Sigmoid colon (tissue), 7 donors: Measurements from ENCODE around the gene MTURN. TPM values are rescaled to one million over a fixed set of nuclear protein-coding genes. Genes with fewer than 3 reads are reported as not detected.

ENCODE experiments used
- DNase-seq: peaks from one replicate; pipeline ENCODE4 v3.0.0-alpha.2; 2019
- H3K27ac ChIP-seq, 4 donors: fragments of 200-600 bp; sonication (generic); one replicate each; pipeline ENCODE4 v1.5.1; 2016 to 2019; ENCODE audit warnings: mild to moderate bottlenecking in 1 of 4
- H3K27me3 ChIP-seq, 3 donors: fragments of 200-600 bp; sonication (generic); one replicate each; pipeline ENCODE4 v1.5.1; 2019; ENCODE audit warnings: mild to moderate bottlenecking in 1 of 3
- H3K36me3 ChIP-seq, 4 donors: fragments of 200-600 bp; sonication (generic); one replicate each; pipeline ENCODE4 v1.5.1; 2016 to 2019
- H3K4me1 ChIP-seq, 4 donors: fragments of 200-600 bp; sonication (generic); one replicate each; pipeline ENCODE4 v1.5.1; 2017 to 2019
- H3K4me3 ChIP-seq, 4 donors: fragments of 200-600 bp; sonication (generic); one replicate each; pipeline ENCODE4 v1.5.1; 2017 to 2019; ENCODE audit warnings: mild to moderate bottlenecking in 2 of 4, moderate library complexity in 1 of 4
- H3K9me3 ChIP-seq, 4 donors: fragments of 200-600 bp in 3 of 4; sonication (generic) in 3 of 4; one replicate each; pipeline versions ENCODE4 v1.5.1 to v1.6.1; 2013 to 2019
- CTCF ChIP-seq, 4 experiments: fragments of 450-650 bp in 3 of 4; fragments of 200-600 bp in 1 of 4; IDR thresholded peaks; one replicate each; pipeline ENCODE4 v1.5.1; 2016 to 2019; ENCODE audit warnings: antibody characterized with exemption in 4 of 4, mild to moderate bottlenecking in 3 of 4, moderate library complexity in 2 of 4
- EP300 ChIP-seq, 4 donors: sonication (generic); formaldehyde crosslinking; IDR thresholded peaks; one replicate each; pipeline ENCODE4 v1.6.1; 2017; ENCODE audit warnings: antibody characterized with exemption in 4 of 4
- POLR2A ChIP-seq, 2 donors: fragments of 450-650 bp; IDR thresholded peaks; one replicate each; pipeline ENCODE4 v1.6.1; 2016; ENCODE audit warnings: antibody characterized with exemption in 2 of 2, mild to moderate bottlenecking in 2 of 2, moderate library complexity in 2 of 2
- POLR2AphosphoS5 ChIP-seq, 4 donors: sonication (generic); formaldehyde crosslinking; IDR thresholded peaks; one replicate each; pipeline ENCODE4 v1.6.1; 2017; ENCODE audit warnings: antibody characterized with exemption in 4 of 4
- WGBS, 2 donors: extraction: QIAGEN DNeasy Blood & Tissue Kit; methylation state at CpG; one replicate each; pipeline ENCODE4 v1.1.7; 2013; 5-methylcytosine and 5-hydroxymethylcytosine counted together
- intact Hi-C: fragments of 100-400 bp; cut with DNase I; formaldehyde crosslinking; loops from one replicate; pipeline ENCODE4 v1.15.1; 2023
- polyA plus RNA-seq, 3 donors: library from polyadenylated mRNA; stranded (reverse); fragments of 200-250 nt; gene quantifications; one replicate each; pipeline ENCODE4 v1.2.3, GENCODE V29; 2013
- total RNA-seq, 4 donors: library from RNA; depleted of rRNA; stranded (reverse); fragments of >200 nt; gene quantifications; one replicate each; pipeline ENCODE4 v1.1.0, GENCODE V29; 2016
- donor health status: healthy with polysubstance abuse.
- donor health status: Bipolar disorder and iron deficiency.
- donor health status: healthy.

Gene MTURN
- total and polyA plus RNA-seq, 7 donors = 7.2 to 102 (median 75.9) TPM

DNA sequence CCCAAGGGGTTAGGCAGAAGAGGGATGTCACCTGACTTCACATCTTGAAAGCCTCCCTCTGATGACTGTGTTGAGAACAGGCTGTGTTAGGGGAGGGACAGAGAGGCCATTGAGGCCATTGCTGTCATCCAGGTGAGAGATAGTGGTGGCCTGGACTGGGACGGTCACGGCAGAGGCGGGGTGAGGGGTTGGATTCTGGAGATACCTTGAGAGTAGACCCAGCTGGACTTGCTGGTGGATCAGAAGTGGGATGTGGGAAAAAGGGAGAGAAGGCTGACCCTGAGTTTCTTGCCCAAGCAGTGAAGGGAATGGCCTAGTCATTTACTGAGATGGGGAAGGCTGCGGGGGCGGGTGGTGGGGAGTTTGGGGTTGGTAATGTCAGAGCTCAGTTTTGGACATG lies 13.6 kb downstream of the MTURN start:
- peaks cover 0 to 19% (median 8%) of the 10 kb centered on the region in 4 donors for H3K4me1 ChIP-seq
- no peak for TF ChIP-seq CTCF (IDR thresholded peaks at IDR 0.05)
- 97 to 98% methylated on average over 5 of the region's 5 CpGs for WGBS, 2 donors
- no peak for DNase-seq
- intact Hi-C loops = no loop called here
- no peak overlapping the region for H3K4me3 ChIP-seq
- peaks cover 0 to 27% (median 4%) of the 10 kb centered on the region in 4 donors for H3K36me3 ChIP-seq
- H3K27ac ChIP-seq = no peak overlapping the region
- no peaks in the 10 kb centered on the region for H3K9me3 ChIP-seq
- no peaks in the 10 kb centered on the region for H3K27me3 ChIP-seq

- Histone ChIP-seq H3K36me3 (peaks cover 0 to 30% (median 4%) of the 10 kb centered on the region in 4 donors), H3K4me3 (no peak overlapping the region), H3K27ac (no peak overlapping the region), H3K9me3 (no peaks in the 10 kb centered on the region), H3K4me1 (peaks cover 0 to 15% (median 7%) of the 10 kb centered on the region in 4 donors), H3K27me3 (no peaks in the 10 kb centered on the region)
- DNase-seq = no peak
- intact Hi-C loops = no loop called here
- WGBS, 2 donors = 51 to 60% methylated on average over 13 of the region's 13 CpGs
- no peak for TF ChIP-seq CTCF (IDR thresholded peaks at IDR 0.05)
- TF ChIP-seq POLR2A (IDR thresholded peaks at IDR 0.05) = no peak
- TF ChIP-seq EP300 (IDR thresholded peaks at IDR 0.05) = no peak
- no peak for TF ChIP-seq POLR2AphosphoS5 (IDR thresholded peaks at IDR 0.05)
These were observed 14.2 kb downstream of the MTURN start for GRCh38 chr7:30148951-30149459.

GRCh38 chr7:30149640-30150272 lies 15.0 kb downstream of the MTURN start:
- intact Hi-C loops = no loop called here
- Histone ChIP-seq H3K27me3 (no peaks in the 10 kb centered on the region), H3K4me1 (peaks cover 0 to 9% (median 6%) of the 10 kb centered on the region in 4 donors), H3K36me3 (peaks cover 0 to 30% (median 4%) of the 10 kb centered on the region in 4 donors), H3K4me3 (no peak overlapping the region), H3K9me3 (no peaks in the 10 kb centered on the region), H3K27ac (no peak overlapping the region)
- no peak for TF ChIP-seq EP300 (IDR thresholded peaks at IDR 0.05)
- TF ChIP-seq POLR2A (IDR thresholded peaks at IDR 0.05) = no peak
- no peak for TF ChIP-seq CTCF (IDR thresholded peaks at IDR 0.05)
- TF ChIP-seq POLR2AphosphoS5 (IDR thresholded peaks at IDR 0.05) = no peak
- no peak for DNase-seq
- 87 to 90% methylated on average over 7 of the region's 7 CpGs for WGBS, 2 donors

DNA sequence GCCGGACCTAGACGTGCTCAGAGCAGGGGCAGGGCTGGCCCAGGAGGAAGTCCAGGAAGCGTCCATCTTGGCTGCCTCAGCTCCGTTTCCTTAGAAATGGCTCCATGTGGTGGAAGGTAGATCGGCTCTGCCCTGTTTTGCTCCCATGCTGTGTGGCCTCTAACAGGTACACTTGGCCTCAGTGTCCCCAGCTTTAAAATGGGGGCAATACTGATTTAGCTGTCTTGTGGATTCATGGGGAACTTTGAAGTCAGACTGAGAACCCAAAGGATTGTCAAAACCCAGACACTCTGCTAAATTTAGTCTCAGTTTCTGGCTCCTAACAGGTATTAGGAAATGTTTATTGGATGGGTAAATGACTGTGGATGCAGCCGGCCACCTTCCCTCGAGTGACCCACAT lies 15.9 kb downstream of the MTURN start:
- peaks cover 0 to 34% (median 4%) of the 10 kb centered on the region in 4 donors for H3K36me3 ChIP-seq
- WGBS, 2 donors = 93 to 96% methylated on average over 7 of the region's 7 CpGs
- peaks cover 0 to 9% (median 5%) of the 10 kb centered on the region in 4 donors for H3K4me1 ChIP-seq
- H3K27ac ChIP-seq = no peak overlapping the region
- intact Hi-C loops = no loop called here
- no peak for DNase-seq
- H3K4me3 ChIP-seq = no peak overlapping the region
- no peaks in the 10 kb centered on the region for H3K9me3 ChIP-seq
- no peaks in the 10 kb centered on the region for H3K27me3 ChIP-seq
- TF ChIP-seq CTCF (IDR thresholded peaks at IDR 0.05) (no peak), POLR2AphosphoS5 (IDR thresholded peaks at IDR 0.05) (no peak), EP300 (IDR thresholded peaks at IDR 0.05) (no peak), POLR2A (IDR thresholded peaks at IDR 0.05) (no peak)
